ENCODE measurements around the gene MON2. TPM values are rescaled to one million over a fixed set of nuclear protein-coding genes. Genes with fewer than 3 reads are reported as not detected.

Gene MON2
- total and polyA plus RNA-seq, 2 of the 8 experiments (the other 6 are each of a cell fraction or from before 2014, with no cell fraction given), result 3.8 to 21.8 TPM

DNA sequence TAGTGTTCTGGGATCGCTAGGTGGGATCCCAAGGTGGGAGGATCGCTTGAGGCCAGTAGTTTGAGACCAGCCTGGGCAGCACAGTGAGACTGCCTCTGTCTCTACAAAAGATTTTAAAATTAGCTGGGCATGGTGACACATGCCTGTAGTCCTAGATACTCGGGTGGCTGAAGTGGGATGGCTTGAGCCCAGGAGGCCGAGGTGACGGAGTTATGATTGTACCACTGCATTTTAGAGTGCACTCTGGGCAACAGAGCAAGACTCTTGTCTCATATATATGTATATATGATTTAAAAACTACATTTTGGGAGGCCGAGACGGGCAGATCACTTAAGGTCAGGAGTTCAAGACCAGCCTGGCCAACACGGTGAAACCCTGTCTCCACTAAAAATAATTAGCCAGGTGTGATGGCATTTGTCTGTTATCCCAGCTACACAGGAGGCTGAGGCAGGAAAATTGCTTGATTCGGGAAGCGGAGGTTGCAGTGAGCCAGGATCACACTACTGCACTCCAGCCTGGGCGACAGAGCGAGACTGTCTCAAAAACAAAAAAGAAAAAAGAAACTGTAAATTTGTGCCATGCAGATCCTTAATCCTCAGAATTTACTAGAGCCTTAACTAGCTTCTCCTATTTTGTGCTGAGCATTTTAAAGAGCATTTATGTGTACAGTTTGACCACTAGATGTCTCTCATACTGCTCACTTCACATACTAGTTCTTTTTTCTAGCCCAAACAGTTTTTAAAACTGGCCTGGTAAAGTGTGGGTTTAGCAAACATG is 114.8 kb downstream of the MON2 start:
- Histone ChIP-seq H2BK20ac (ENCODE audit: low read length) (no peak overlapping the region), H4K5ac (ENCODE audit: insufficient read length, low read depth, low read length) (no peak overlapping the region), H2BK120ac (replicated peaks; ENCODE audit: low read depth, low read length) (no peak overlapping the region), H4K91ac (replicated peaks; ENCODE audit: insufficient read length, low read length) (no peak overlapping the region), H3K18ac (ENCODE audit: extremely low read depth, low read length) (no peak overlapping the region), H3K4ac (replicated peaks; ENCODE audit: insufficient read length, low read depth, low read length) (no peak overlapping the region), H2AFZ (ENCODE audit: low read length) (no peak overlapping the region), H2BK5ac (ENCODE audit: low read depth, low read length) (no peak overlapping the region), H4K20me1 (replicated peaks in 1 of 2; ENCODE audit: control insufficient read depth in 1 of 2, insufficient read depth in 2 of 2, low read length in 2 of 2) (no peaks in the 10 kb centered on the region), H2BK15ac (ENCODE audit: low read length) (no peak overlapping the region), H3K9me3 (ENCODE audit: insufficient read depth in 2 of 2, low read depth in 1 of 2, low read length in 1 of 2) (no peaks in the 10 kb centered on the region), H3K79me1 (ENCODE audit: low read depth, low read length) (no peaks in the 10 kb centered on the region), H3K9ac (replicated peaks in 1 of 4; ENCODE audit: extremely low read depth in 1 of 4, low read depth in 3 of 4, low read length in 3 of 4) (no peak overlapping the region), H3K4me3 (ENCODE audit: extremely low read depth in 1 of 4, insufficient read depth in 2 of 4, low read depth in 3 of 4, low read length in 4 of 4) (no peak overlapping the region), H3K27ac (ENCODE audit: low read depth, low read length) (no peak overlapping the region), H2BK12ac (ENCODE audit: low read depth, low read length) (no peak overlapping the region), H3K27me3 (replicated peaks in 1 of 4; ENCODE audit: control insufficient read depth in 3 of 4, extremely low read depth in 1 of 4, insufficient read depth in 3 of 4, low read length in 3 of 4) (no peaks in the 10 kb centered on the region), H3K4me2 (ENCODE audit: insufficient read depth in 1 of 2, low read depth in 2 of 2, low read length in 2 of 2) (no peak overlapping the region), H3K56ac (replicated peaks; ENCODE audit: insufficient read length, low read depth, low read length) (no peak overlapping the region), H3K14ac (ENCODE audit: insufficient read length) (no peak overlapping the region), H3K36me3 (ENCODE audit: control insufficient read depth in 2 of 4, insufficient read depth in 4 of 4, low read length in 3 of 4) (no peaks in the 10 kb centered on the region), H3K79me2 (ENCODE audit: control insufficient read depth in 1 of 2, insufficient read depth in 2 of 2, low read length in 2 of 2) (no peaks in the 10 kb centered on the region), H2AK5ac (ENCODE audit: low read depth, low read length) (no peak overlapping the region; the same call in 1 of the 2 replicates), H3K23ac (ENCODE audit: insufficient read length) (no peak overlapping the region), H4K8ac (ENCODE audit: extremely low read depth, insufficient read depth, low read length) (no peak overlapping the region), H3K4me1 (replicated peaks in 1 of 4; ENCODE audit: control insufficient read depth in 3 of 4, insufficient read depth in 4 of 4, low read length in 3 of 4) (no peaks in the 10 kb centered on the region), H3K23me2 (ENCODE audit: low read depth, low read length) (no peaks in the 10 kb centered on the region)
- DNase-seq (ENCODE audit: low read depth in 1 of 2, low spot score in 2 of 2) (no peak), FAIRE-seq (no peak)
- TF ChIP-seq RAD21 (IDR thresholded peaks at IDR 0.05 in 1 of 2, conservative IDR thresholded peaks at IDR 0.05 in 1 of 2; ENCODE audit: low read depth in 2 of 2, low read length in 2 of 2), result peak; percentile 73 to 74
- TF ChIP-seq, protein P1, sequence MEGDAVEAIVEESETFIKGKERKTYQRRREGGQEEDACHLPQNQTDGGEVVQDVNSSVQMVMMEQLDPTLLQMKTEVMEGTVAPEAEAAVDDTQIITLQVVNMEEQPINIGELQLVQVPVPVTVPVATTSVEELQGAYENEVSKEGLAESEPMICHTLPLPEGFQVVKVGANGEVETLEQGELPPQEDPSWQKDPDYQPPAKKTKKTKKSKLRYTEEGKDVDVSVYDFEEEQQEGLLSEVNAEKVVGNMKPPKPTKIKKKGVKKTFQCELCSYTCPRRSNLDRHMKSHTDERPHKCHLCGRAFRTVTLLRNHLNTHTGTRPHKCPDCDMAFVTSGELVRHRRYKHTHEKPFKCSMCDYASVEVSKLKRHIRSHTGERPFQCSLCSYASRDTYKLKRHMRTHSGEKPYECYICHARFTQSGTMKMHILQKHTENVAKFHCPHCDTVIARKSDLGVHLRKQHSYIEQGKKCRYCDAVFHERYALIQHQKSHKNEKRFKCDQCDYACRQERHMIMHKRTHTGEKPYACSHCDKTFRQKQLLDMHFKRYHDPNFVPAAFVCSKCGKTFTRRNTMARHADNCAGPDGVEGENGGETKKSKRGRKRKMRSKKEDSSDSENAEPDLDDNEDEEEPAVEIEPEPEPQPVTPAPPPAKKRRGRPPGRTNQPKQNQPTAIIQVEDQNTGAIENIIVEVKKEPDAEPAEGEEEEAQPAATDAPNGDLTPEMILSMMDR (IDR thresholded peaks at IDR 0.05; ENCODE audit: control extremely low read depth in 1 of 3, insufficient read depth in 1 of 3, low read depth in 1 of 3, low read length in 3 of 3), result peak in 2 of 3 experiments; percentile 46 to 56; a peak in 2 of 4 replicates
- TF ChIP-seq YY1 (IDR thresholded peaks at IDR 0.05; ENCODE audit: low read depth, low read length), result no peak
- peak; percentile 35; the same call in 1 of the 2 replicates for TF ChIP-seq BRCA1 (IDR thresholded peaks at IDR 0.05; ENCODE audit: low read depth, low read length)
- ChIA-PET CTCF (ENCODE audit: partially characterized antibody) (interaction anchor here (0.5 to 12.0 kb wide), 38 partner anchors 8 to 508 kb away, joined by 3 to 173 read pairs (median 4); no protein-coding TSS in a partner anchor), POLR2A (ENCODE audit: partially characterized antibody) (interaction anchor here (0.9 kb wide), 1 partner anchor 490 kb away, joined by 3 read pairs; no protein-coding TSS in a partner anchor)
- WGBS, 2 experiments (ENCODE audit: extremely low coverage in 1 of 2, insufficient coverage in 1 of 2, insufficient read length in 1 of 2, insufficient replicate concordance in 2 of 2, low coverage in 1 of 2, low lambda C conversion rate in 2 of 2, missing lambda C conversion rate in 1 of 2), result 88% methylated on average over 12 of the region's 12 CpGs; no CpG with 5 or more reads in 1 of the 2 experiments
